ENCODE data around the gene FSD1. TPM values are rescaled to one million over a fixed set of nuclear protein-coding genes. Genes with fewer than 3 reads are reported as not detected.

FSD1 gene
- total RNA-seq, 4 donors from 2014 or later = 0.29 to 0.50 TPM; not detected in 2

GRCh38 chr19:4350726-4351125 is 46.3 kb downstream of the FSD1 start:
- peaks cover 0 to 51% (median 26%) of the 10 kb centered on the region in 4 donors for H3K36me3 ChIP-seq
- 94% methylated on average over 9 of the region's 9 CpGs for WGBS
- intact Hi-C loops (cut with DNase I) = no loop called here
- H3K27me3 ChIP-seq = no peaks in the 10 kb centered on the region
- no peak for DNase-seq (ENCODE audit: extremely low spot score)
- no peaks in the 10 kb centered on the region for H3K9me3 ChIP-seq
- TF ChIP-seq POLR2A (IDR thresholded peaks at IDR 0.05; ENCODE audit: low read depth) (no peak), EP300 (IDR thresholded peaks at IDR 0.05) (no peak), CTCF (IDR thresholded peaks at IDR 0.05) (no peak), POLR2AphosphoS5 (IDR thresholded peaks at IDR 0.05) (no peak)
- no peak overlapping the region for H3K4me3 ChIP-seq
- H3K4me1 ChIP-seq = peaks cover 0 to 5% (median under 1%) of the 10 kb centered on the region in 4 donors
- no peak overlapping the region for H3K27ac ChIP-seq (replicated peaks in 1 of 4)

- Histone ChIP-seq H3K36me3 (peaks cover 0 to 42% (median 20%) of the 10 kb centered on the region in 4 donors), H3K4me1 (peaks cover 0 to 5% (median 0%) of the 10 kb centered on the region in 4 donors), H3K27ac (replicated peaks in 1 of 4) (peak overlapping the region in 1 of 4 donors; percentile 1), H3K4me3 (no peak overlapping the region), H3K9me3 (no peaks in the 10 kb centered on the region), H3K27me3 (no peaks in the 10 kb centered on the region)
- DNase-seq (ENCODE audit: extremely low spot score) = no peak
- intact Hi-C loops (cut with DNase I) = loop anchor here (2.0 kb wide), 1 partner anchor 86 kb away; no protein-coding TSS in a partner anchor
- TF ChIP-seq POLR2AphosphoS5 (IDR thresholded peaks at IDR 0.05) (no peak), CTCF (IDR thresholded peaks at IDR 0.05) (peak; percentile 40 to 94 (median 60)), POLR2A (IDR thresholded peaks at IDR 0.05; ENCODE audit: low read depth) (no peak)
- WGBS = 42% methylated on average over 8 of the region's 9 CpGs
Observed at GRCh38 chr19:4352701-4353121, 48.3 kb downstream of the FSD1 start.

- Histone ChIP-seq H3K27me3 (no peaks in the 10 kb centered on the region), H3K4me1 (peaks cover 0 to 5% (median 0%) of the 10 kb centered on the region in 4 donors), H3K4me3 (no peak overlapping the region), H3K27ac (replicated peaks in 1 of 4) (no peak overlapping the region), H3K9me3 (no peaks in the 10 kb centered on the region), H3K36me3 (peaks cover under 1 to 45% (median 25%) of the 10 kb centered on the region in 4 donors)
- no peak for DNase-seq (ENCODE audit: extremely low spot score)
- WGBS = 100% methylated on average over 4 of the region's 12 CpGs
- intact Hi-C loops (cut with DNase I) = no loop called here
- TF ChIP-seq POLR2A (IDR thresholded peaks at IDR 0.05; ENCODE audit: low read depth) = no peak
Observed at GRCh38 chr19:4354282-4354681, 49.9 kb downstream of the FSD1 start.

- H3K9me3 ChIP-seq = no peaks in the 10 kb centered on the region
- 83% methylated on average over 13 of the region's 17 CpGs for WGBS
- intact Hi-C loops (cut with DNase I) = no loop called here
- H3K27ac ChIP-seq (replicated peaks in 1 of 4) = no peak overlapping the region
- no peak for DNase-seq (ENCODE audit: extremely low spot score)
- H3K36me3 ChIP-seq = peaks cover 6 to 51% (median 31%) of the 10 kb centered on the region in 4 donors
- H3K4me3 ChIP-seq = no peak overlapping the region
- TF ChIP-seq POLR2AphosphoS5 (IDR thresholded peaks at IDR 0.05) (no peak), CTCF (IDR thresholded peaks at IDR 0.05) (no peak), EP300 (IDR thresholded peaks at IDR 0.05) (no peak), POLR2A (IDR thresholded peaks at IDR 0.05; ENCODE audit: low read depth) (no peak)
- no peaks in the 10 kb centered on the region for H3K27me3 ChIP-seq
- peaks cover 0 to 10% (median 2%) of the 10 kb centered on the region in 4 donors for H3K4me1 ChIP-seq
Observed at GRCh38 chr19:4354897-4355296, 50.5 kb downstream of the FSD1 start.

GRCh38 chr19:4357095-4357797 is 52.8 kb downstream of the FSD1 start:
- no peaks in the 10 kb centered on the region for H3K27me3 ChIP-seq
- TF ChIP-seq POLR2AphosphoS5 (IDR thresholded peaks at IDR 0.05) (no peak), EP300 (IDR thresholded peaks at IDR 0.05) (no peak), CTCF (IDR thresholded peaks at IDR 0.05) (no peak), POLR2A (IDR thresholded peaks at IDR 0.05; ENCODE audit: low read depth) (no peak)
- peaks cover 25 to 69% (median 54%) of the 10 kb centered on the region in 4 donors for H3K36me3 ChIP-seq

More at GRCh38 chr19:4357095-4357797, 52.8 kb downstream of the FSD1 start:
- Histone ChIP-seq H3K4me3 (no peak overlapping the region), H3K9me3 (no peaks in the 10 kb centered on the region), H3K27ac (replicated peaks in 1 of 4) (no peak overlapping the region), H3K4me1 (peaks cover 0 to 27% (median 20%) of the 10 kb centered on the region in 4 donors)
- intact Hi-C loops (cut with DNase I) = no loop called here
- DNase-seq (ENCODE audit: extremely low spot score) = no peak
- WGBS = 84% methylated on average over 7 of the region's 23 CpGs
